ENCODE data around the gene TNK2.

GRCh38 chr3:195883801-195884200 is 24.6 kb downstream of the TNK2 start:
- no peak for TF ChIP-seq POLR2A (IDR thresholded peaks at IDR 0.05)
- no peak for TF ChIP-seq CTCF (IDR thresholded peaks at IDR 0.05)

Measured in esophagus squamous epithelium (tissue), 4 donors.